Thoracic aorta (tissue), 2 donors: ENCODE measurements around the gene PPP1R18. TPM values are rescaled to one million over a fixed set of nuclear protein-coding genes. Genes with fewer than 3 reads are reported as not detected.

Source experiments
- ATAC-seq: fragments of 150-250 bp; one replicate; pipeline ENCODE4 v1.8.0; 2017; ENCODE audit warnings: low read depth; ENCODE audit not compliant: insufficient number of reproducible peaks, low FRiP score
- DNase-seq: peaks from one replicate; pipeline ENCODE4 v3.0.0-alpha.2; 2020; ENCODE audit warnings: low spot score
- H3K27ac ChIP-seq, 2 donors: fragments of 200-600 bp; sonication (generic); 1 replicate in 1 of 2; 2 replicates in 1 of 2; pipeline ENCODE4 v1.5.1; 2016; ENCODE audit warnings: mild to moderate bottlenecking in 2 of 2, moderate library complexity in 2 of 2
- H3K27me3 ChIP-seq: fragments of 200-600 bp; sonication (generic); replicated peaks from 2 replicates; pipeline ENCODE4 v1.6.0; 2016; ENCODE audit warnings: mild to moderate bottlenecking; ENCODE audit not compliant: insufficient read depth
- H3K36me3 ChIP-seq: fragments of 200-600 bp; sonication (generic); one replicate; pipeline ENCODE4 v1.5.1; 2016
- H3K4me1 ChIP-seq, 2 donors: fragments of 200-600 bp; sonication (generic); 1 replicate in 1 of 2; 2 replicates in 1 of 2; pipeline versions ENCODE4 v1.5.1 to v1.6.0; 2016; ENCODE audit warnings: low read depth in 2 of 2, mild to moderate bottlenecking in 1 of 2; ENCODE audit not compliant: control insufficient read depth in 1 of 2
- H3K4me3 ChIP-seq: fragments of 200-600 bp; sonication (generic); 2 replicates; pipeline ENCODE4 v1.5.1; 2016; ENCODE audit warnings: mild to moderate bottlenecking
- H3K9me3 ChIP-seq: fragments of 200-600 bp; sonication (generic); 2 replicates; pipeline ENCODE4 v1.5.1; 2016
- CTCF ChIP-seq: fragments of 200-600 bp; sonication (generic); IDR thresholded peaks from one replicate; pipeline ENCODE4 v1.5.1; 2019; ENCODE audit warnings: antibody characterized with exemption
- total RNA-seq, 2 donors: library from RNA; depleted of rRNA; stranded (reverse); fragments of >200 nt; gene quantifications; one replicate each; pipeline versions ENCODE4 v1.1.0 to v1.2.3, GENCODE V29; 2016

The PPP1R18 gene
- 10 to 100 TPM; 65.7 to 88.2 TPM for total RNA-seq

DNA sequence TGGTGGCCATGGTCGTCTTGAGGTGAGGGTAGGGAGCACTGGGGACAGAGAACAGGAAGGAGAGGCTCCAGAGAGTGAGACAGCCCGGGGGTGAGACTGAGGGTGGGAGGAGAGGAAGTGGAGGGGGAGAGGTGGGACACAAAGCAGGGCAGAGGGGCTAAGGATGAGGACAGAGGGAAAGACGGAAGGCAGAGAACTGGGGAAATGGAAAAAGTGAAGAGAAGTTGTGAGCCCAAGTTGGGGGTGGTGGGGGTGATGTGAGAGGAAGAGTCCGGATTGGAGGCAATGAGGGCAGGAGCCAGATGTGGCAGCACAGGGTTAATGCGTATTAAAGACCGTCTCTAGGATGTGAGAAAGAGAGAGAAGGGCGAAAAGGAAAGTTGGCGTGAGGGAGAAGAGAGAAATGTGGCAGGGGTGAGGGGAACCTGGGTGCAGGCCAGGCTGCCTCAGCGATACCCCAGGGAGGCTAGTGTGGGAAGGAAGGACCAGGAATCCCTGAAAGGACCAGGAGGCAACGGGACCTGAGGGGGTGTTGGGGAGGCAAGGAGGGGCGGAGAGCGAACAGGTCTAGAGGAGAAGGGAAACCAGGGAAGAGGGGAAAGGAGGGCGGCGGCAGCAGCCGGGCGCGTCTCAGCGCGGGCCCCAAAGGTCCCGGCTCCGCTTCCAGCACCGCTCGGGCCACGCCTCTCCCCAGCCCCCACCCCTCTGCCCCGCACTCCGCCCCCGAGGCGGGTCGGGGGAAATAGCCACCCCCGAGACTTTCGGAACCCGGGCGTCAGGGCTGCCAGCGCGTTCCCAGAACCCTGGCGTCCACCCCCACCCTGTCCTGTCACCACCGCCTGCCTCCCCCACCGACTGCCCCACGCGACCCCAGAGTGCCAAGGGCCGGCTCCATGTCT, at the start of gene PPP1R18:
Gene PPP1R18 (minus strand): TSS at position 637 of the 899 bp plus-strand sequence. CDS start 627 bp downstream, at position 10.
- no peak for TF ChIP-seq CTCF
- Histone ChIP-seq H3K27ac (peak within 1 kb of the TSS; percentile 100), H3K9me3 (no peaks in the 10 kb centered on the region), H3K27me3 (no peaks in the 10 kb centered on the region), H3K4me1 (peaks cover 27 to 47% of the 10 kb centered on the region in 2 donors), H3K4me3 (peak within 1 kb of the TSS; percentile 99), H3K36me3 (no peaks in the 10 kb centered on the region)
- ATAC-seq (no peak), DNase-seq (peak; percentile 76)

DNA sequence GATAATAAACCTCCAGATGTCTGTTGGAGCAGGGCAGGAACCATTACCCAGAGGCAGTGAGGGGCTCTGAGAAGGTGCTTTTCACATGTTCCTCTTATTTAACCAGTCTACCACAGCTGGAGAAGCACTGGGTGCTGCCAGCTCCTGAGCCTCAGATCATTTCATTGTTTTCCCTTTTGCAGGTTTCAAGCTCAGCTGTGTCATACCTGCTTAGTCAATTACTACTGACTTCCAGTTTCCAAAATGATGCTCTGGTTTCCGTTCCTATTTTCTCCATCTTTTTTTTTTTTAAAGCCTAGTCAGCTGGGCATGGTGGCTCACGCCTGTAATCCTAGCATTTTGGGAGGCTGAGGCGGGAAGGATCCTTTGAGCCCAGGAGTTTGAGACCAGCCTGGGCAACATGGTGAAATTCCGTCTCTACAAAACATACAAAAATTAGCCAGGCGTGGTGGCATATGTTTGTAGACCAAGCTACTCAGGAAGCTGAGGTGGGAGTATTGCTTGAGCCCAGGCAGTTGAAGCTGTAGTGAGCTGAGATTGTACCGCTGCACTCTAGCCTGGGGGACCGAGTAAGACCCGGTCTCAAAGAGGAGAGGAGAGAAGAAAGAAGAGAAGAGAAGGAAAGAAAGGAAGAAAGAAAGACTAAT, 49.3 kb upstream of the PPP1R18 start:
- Histone ChIP-seq H3K4me1 (peaks cover 2 to 39% of the 10 kb centered on the region in 2 donors), H3K27me3 (no peaks in the 10 kb centered on the region), H3K27ac (no peak overlapping the region), H3K36me3 (peaks cover 68% of the 10 kb centered on the region), H3K4me3 (no peak overlapping the region), H3K9me3 (no peaks in the 10 kb centered on the region)
- no peak for DNase-seq
- TF ChIP-seq CTCF = no peak
- no peak for ATAC-seq

DNA sequence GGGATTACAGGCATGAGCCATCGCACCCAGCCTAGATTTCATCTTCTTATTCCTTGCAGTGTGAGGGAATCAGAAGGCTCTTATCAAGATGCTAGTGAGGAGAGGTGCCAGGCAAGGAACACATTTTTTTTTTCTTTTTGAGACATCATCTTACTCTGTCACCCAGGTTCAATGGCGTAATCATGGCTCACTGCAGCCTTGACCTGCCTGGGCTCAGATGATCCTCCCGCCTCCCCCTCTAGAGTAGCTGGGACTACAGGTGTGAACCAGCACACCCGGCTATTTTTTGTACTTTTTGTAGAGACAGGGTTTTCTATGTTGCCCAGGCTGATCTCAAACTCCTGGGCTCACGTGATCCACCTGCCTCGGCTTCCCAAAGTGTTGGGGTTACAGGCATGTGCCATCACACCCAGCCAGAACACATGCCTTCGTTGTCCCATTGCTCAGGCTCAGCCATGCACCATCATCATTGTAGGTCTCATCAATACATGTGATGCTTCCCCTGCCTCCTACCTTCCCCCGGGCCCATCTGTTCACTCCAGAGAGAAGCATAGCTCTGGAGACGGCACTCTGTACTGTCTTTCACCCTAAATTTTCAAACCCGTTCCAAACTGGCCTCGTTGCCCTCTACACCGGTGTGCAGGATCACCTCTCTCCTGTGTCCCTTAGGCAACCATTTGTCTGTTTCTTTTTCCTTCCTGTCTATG, 45.9 kb upstream of the PPP1R18 start:
- H3K36me3 ChIP-seq = peaks cover 69% of the 10 kb centered on the region
- no peak for DNase-seq
- no peak for TF ChIP-seq CTCF
- H3K9me3 ChIP-seq = no peaks in the 10 kb centered on the region
- peaks cover 2 to 27% of the 10 kb centered on the region in 2 donors for H3K4me1 ChIP-seq
- H3K27ac ChIP-seq = no peak overlapping the region
- no peak overlapping the region for H3K4me3 ChIP-seq
- ATAC-seq = no peak
- no peaks in the 10 kb centered on the region for H3K27me3 ChIP-seq

GRCh38 chr6:30730601-30731435, 44.4 kb upstream of the PPP1R18 start:
- no peak overlapping the region for H3K4me3 ChIP-seq
- H3K4me1 ChIP-seq = peaks cover 3 to 26% of the 10 kb centered on the region in 2 donors
- no peak for ATAC-seq
- no peaks in the 10 kb centered on the region for H3K27me3 ChIP-seq
- no peak for DNase-seq
- TF ChIP-seq CTCF = peak; percentile 43
- no peaks in the 10 kb centered on the region for H3K9me3 ChIP-seq
- peaks cover 74% of the 10 kb centered on the region for H3K36me3 ChIP-seq
- H3K27ac ChIP-seq = peak overlapping the region; percentile 34 to 50
